IMR-90 (cell line): ENCODE data around the gene AGBL5. TPM values are rescaled to one million over a fixed set of nuclear protein-coding genes. Genes with fewer than 3 reads are reported as not detected.

Experiments used
- ATAC-seq: fragments of 200-7000 bp; cut with Tn5 transposase; 2 replicates; pipeline ENCODE4 v1.9.1; 2020; ENCODE audit warnings: low read depth, mild to moderate bottlenecking, moderate library complexity
- BruUV-seq: library from RNA; stranded (reverse); fragments of 400-500 nt; replicated peaks from 2 replicates; lab custom pipeline; 2021; lab: Mats Ljungman, UMichigan
- CTCF ChIA-PET: fragments of 300-600 bp; formaldehyde crosslinking; extraction: SDS; loops from one replicate; lab custom pipeline; 2021; ENCODE audit warnings: antibody characterized with exemption; lab: Yijun Ruan, JAX
- POLR2A ChIA-PET: fragments of 300-600 bp; sonication (Branson Sonifier 250); formaldehyde crosslinking; loops from one replicate; lab custom pipeline; 2022; ENCODE audit warnings: antibody characterized with exemption; ENCODE audit not compliant: unreplicated experiment; lab: Charles Lee
- DNase-seq: peaks from one replicate; pipeline ENCODE4 v3.0.0; 2013
- H2AFZ ChIP-seq: replicated peaks from 2 replicates; pipeline ENCODE3; 2013; ENCODE audit warnings: low read length, mild to moderate bottlenecking; ENCODE audit not compliant: poor library complexity
- H2AK5ac ChIP-seq: 2 replicates; pipeline ENCODE4 v1.6.1; 2013; ENCODE audit warnings: low read depth, low read length, inconsistent platforms
- H2AK9ac ChIP-seq: replicated peaks from 2 replicates; pipeline ENCODE3; 2013; ENCODE audit warnings: mild to moderate bottlenecking, low read depth, low read length, moderate library complexity; ENCODE audit not compliant: poor library complexity
- H2BK120ac ChIP-seq: 2 replicates; pipeline ENCODE4 v1.6.1; 2013; ENCODE audit warnings: low read depth, low read length, inconsistent platforms
- H2BK15ac ChIP-seq: 3 replicates; pipeline ENCODE4 v1.6.1; 2013; ENCODE audit warnings: low read depth, low read length, inconsistent platforms
- H2BK20ac ChIP-seq: 2 replicates; pipeline ENCODE4 v1.6.1; 2013; ENCODE audit warnings: low read depth, mild to moderate bottlenecking, inconsistent platforms, low read length, moderate library complexity
- H2BK5ac ChIP-seq: 2 replicates; pipeline ENCODE4 v1.6.1; 2013; ENCODE audit warnings: mild to moderate bottlenecking, low read depth, low read length, inconsistent platforms; ENCODE audit not compliant: poor library complexity, severe bottlenecking
- H3K14ac ChIP-seq: replicated peaks from 2 replicates; pipeline ENCODE4 v1.6.1; 2013; ENCODE audit warnings: low read depth, low read length, inconsistent platforms
- H3K18ac ChIP-seq: 2 replicates; pipeline ENCODE4 v1.6.1; 2013; ENCODE audit warnings: low read depth, low read length, control low read depth
- H3K23ac ChIP-seq: 2 replicates; pipeline ENCODE4 v1.6.1; 2013; ENCODE audit warnings: low read depth, low read length, inconsistent platforms
- H3K27ac ChIP-seq: 2 replicates; pipeline ENCODE4 v1.5.1; 2013; ENCODE audit warnings: mild to moderate bottlenecking, control low read depth, low read length; ENCODE audit not compliant: insufficient read depth
- H3K27me3 ChIP-seq: 2 replicates; pipeline ENCODE4 v1.6.1; 2013; ENCODE audit warnings: low read length; ENCODE audit not compliant: control insufficient read depth, insufficient read depth
- H3K36me3 ChIP-seq: 2 replicates; pipeline ENCODE4 v1.6.1; 2013; ENCODE audit warnings: low read length, mixed read lengths; ENCODE audit not compliant: control insufficient read depth, insufficient read depth
- H3K4ac ChIP-seq: 2 replicates; pipeline ENCODE4 v1.6.1; 2013; ENCODE audit warnings: low read depth, low read length, inconsistent platforms
- H3K4me1 ChIP-seq: 2 replicates; pipeline ENCODE4 v1.6.1; 2013; ENCODE audit warnings: low read length, mixed read lengths; ENCODE audit not compliant: control insufficient read depth, insufficient read depth
- H3K4me2 ChIP-seq: 2 replicates; pipeline ENCODE4 v1.6.1; 2013; ENCODE audit warnings: low read depth, mild to moderate bottlenecking, control low read depth, low read length, moderate library complexity
- H3K4me3 ChIP-seq: 2 replicates; pipeline ENCODE4 v1.5.1; 2013; ENCODE audit warnings: low read depth, mild to moderate bottlenecking, control low read depth, low read length, moderate library complexity; ENCODE audit not compliant: insufficient read depth
- H3K56ac ChIP-seq: 2 replicates; pipeline ENCODE4 v1.6.1; 2013; ENCODE audit warnings: low read length, inconsistent platforms; ENCODE audit not compliant: insufficient read depth; ENCODE audit errors: extremely low read depth
- H3K79me1 ChIP-seq, 2 experiments: 2 replicates each; pipeline ENCODE4 v1.6.1; 2013; ENCODE audit warnings: low read length in 2 of 2, inconsistent platforms in 1 of 2, low read depth in 1 of 2
- H3K9ac ChIP-seq: 2 replicates; pipeline ENCODE4 v1.6.1; 2013; ENCODE audit warnings: low read depth, low read length, control low read depth
- H3K9me1 ChIP-seq: 2 replicates; pipeline ENCODE4 v1.6.1; 2013; ENCODE audit warnings: low read length, inconsistent platforms; ENCODE audit not compliant: insufficient read depth
- H3K9me3 ChIP-seq: 2 replicates; pipeline ENCODE4 v1.6.1; 2013; ENCODE audit warnings: low read length; ENCODE audit not compliant: control insufficient read depth, insufficient read depth
- H4K20me1 ChIP-seq: 2 replicates; pipeline ENCODE4 v1.6.1; 2013; ENCODE audit warnings: low read length, inconsistent platforms; ENCODE audit not compliant: insufficient read depth
- H4K5ac ChIP-seq: 2 replicates; pipeline ENCODE4 v1.6.1; 2013; ENCODE audit warnings: mild to moderate bottlenecking, low read depth, low read length, control low read depth
- H4K8ac ChIP-seq, 2 experiments: 2 replicates each; pipeline ENCODE4 v1.6.1; 2013; ENCODE audit warnings: low read depth in 2 of 2, low read length in 2 of 2, control low read depth in 1 of 2, inconsistent platforms in 1 of 2
- H4K91ac ChIP-seq: 2 replicates; pipeline ENCODE4 v1.6.1; 2013; ENCODE audit warnings: low read depth, low read length, inconsistent platforms; ENCODE audit not compliant: insufficient read depth
- FOS ChIP-seq: fragments of 150-350 bp; IDR thresholded peaks from 2 replicates; pipeline ENCODE4 v1.6.1; 2016; ENCODE audit warnings: low read depth, low read length
- MAFK ChIP-seq: IDR thresholded peaks from 2 replicates; pipeline ENCODE4 v1.6.1; 2012; ENCODE audit warnings: low read depth, low read length, improper control_type of control experiment
- MXI1 ChIP-seq: IDR thresholded peaks from 2 replicates; pipeline ENCODE4 v1.6.1; 2012; ENCODE audit warnings: low read depth, mild to moderate bottlenecking, low read length, moderate library complexity, borderline replicate concordance
- NFE2L2 ChIP-seq: fragments of 150-350 bp; IDR thresholded peaks from 2 replicates; pipeline ENCODE4 v1.6.1; 2016; ENCODE audit warnings: low read depth, mild to moderate bottlenecking, low read length
- RCOR1 ChIP-seq: IDR thresholded peaks from 2 replicates; pipeline ENCODE4 v1.6.1; 2012; ENCODE audit warnings: mild to moderate bottlenecking, low read length, improper control_type of control experiment; ENCODE audit not compliant: insufficient replicate concordance
- RFX5 ChIP-seq: IDR thresholded peaks from 2 replicates; pipeline ENCODE4 v1.8.0; 2012; ENCODE audit warnings: low read depth, mild to moderate bottlenecking, low read length, moderate library complexity
- dilution Hi-C: fragments of 300-500 bp; cut with HindIII; formaldehyde crosslinking; loops from one replicate; pipeline ENCODE4 v1.14.3; 2018; ENCODE audit warnings: low sequenced_read_pairs; ENCODE audit not compliant: unreplicated experiment
- in situ Hi-C: fragments of 300-500 bp; cut with MboI; formaldehyde crosslinking; loops from 3 replicates; pipeline ENCODE4 v1.14.3; 2019; ENCODE audit warnings: low sequenced_read_pairs, inconsistent platforms, mixed read lengths
- intact Hi-C: fragments of 100-400 bp; cut with micrococcal nuclease; formaldehyde crosslinking; loops from 2 replicates; pipeline ENCODE4 v1.10.0; 2022
- polyA plus RNA-seq, 3 experiments: library from polyadenylated mRNA; depleted of rRNA; stranded (reverse); fragments of >200 nt; gene quantifications; 2 replicates each; pipeline ENCODE4 v1.2.3, GENCODE V29; 2012; ENCODE audit warnings: low replicate concordance in 1 of 3
- total RNA-seq: library from RNA; depleted of rRNA; stranded (reverse); fragments of >200 nt; gene quantifications from 2 replicates; pipeline ENCODE4 v1.2.3, GENCODE V29; 2012
- TF ChIP-seq, protein P1 (sequence below): fragments of 150-350 bp; IDR thresholded peaks from 2 replicates; pipeline ENCODE4 v1.6.1; 2016; ENCODE audit warnings: low read depth, mild to moderate bottlenecking, low read length, moderate library complexity, borderline replicate concordance

Gene AGBL5
- total and polyA plus RNA-seq, 2 of the 4 experiments (the other 2 are of a cell fraction): 19.0 to 26.2 TPM

DNA sequence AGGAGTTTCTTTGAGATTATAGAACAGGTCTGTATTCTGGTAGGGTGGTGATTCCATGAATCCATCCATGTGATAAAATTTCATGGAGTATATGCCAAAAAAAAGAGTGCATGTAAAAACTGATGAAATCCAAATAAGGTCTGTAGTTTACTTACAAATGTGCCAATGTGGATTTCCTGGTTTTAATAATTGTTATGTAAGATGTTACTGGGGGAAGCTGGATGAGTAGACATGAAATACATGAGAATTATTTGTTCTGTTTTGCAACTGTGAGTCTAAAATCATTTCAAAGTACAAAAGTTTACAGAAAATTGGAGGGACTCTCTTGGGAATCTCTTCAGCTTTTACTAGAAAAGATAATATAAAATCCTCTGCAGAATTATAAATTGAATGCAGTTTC lies 42.4 kb upstream of the AGBL5 start:
- Histone ChIP-seq H3K56ac (no peak overlapping the region), H4K20me1 (no peaks in the 10 kb centered on the region), H2BK5ac (no peak overlapping the region), H3K36me3 (no peaks in the 10 kb centered on the region), H3K4me3 (no peak overlapping the region), H2AK9ac (no peak overlapping the region), H3K79me1 (peaks cover 0 to 4% of the 10 kb centered on the region in 2 experiments; a peak in 2 of 4 replicates), H2BK20ac (no peak overlapping the region), H3K4me2 (no peak overlapping the region), H4K91ac (no peak overlapping the region), H3K14ac (no peak overlapping the region), H3K18ac (no peak overlapping the region), H3K27me3 (no peaks in the 10 kb centered on the region), H3K9me1 (peaks cover 5% of the 10 kb centered on the region), H4K5ac (no peak overlapping the region), H3K27ac (no peak overlapping the region), H2AFZ (no peak overlapping the region), H2BK120ac (no peak overlapping the region), H2BK15ac (no peak overlapping the region), H3K23ac (no peak overlapping the region), H2AK5ac (no peak overlapping the region), H4K8ac (no peak overlapping the region), H3K4me1 (peaks cover 7% of the 10 kb centered on the region), H3K9ac (no peak overlapping the region), H3K4ac (no peak overlapping the region), H3K9me3 (no peaks in the 10 kb centered on the region)
- CTCF ChIA-PET: interaction anchor here (1.0 kb wide), 1 partner anchor 48 kb away, joined by 3 read pairs; no protein-coding TSS in a partner anchor
- ATAC-seq: no peak
- no TSS peak for BruUV-seq
- intact Hi-C loops (no loop called here), in situ Hi-C loops (no loop called here), dilution Hi-C loops (no loop called here)
- TF ChIP-seq FOS (no peak), MXI1 (no peak), NFE2L2 (no peak), RFX5 (no peak), RCOR1 (no peak), MAFK (no peak)
- TF ChIP-seq, protein P1, sequence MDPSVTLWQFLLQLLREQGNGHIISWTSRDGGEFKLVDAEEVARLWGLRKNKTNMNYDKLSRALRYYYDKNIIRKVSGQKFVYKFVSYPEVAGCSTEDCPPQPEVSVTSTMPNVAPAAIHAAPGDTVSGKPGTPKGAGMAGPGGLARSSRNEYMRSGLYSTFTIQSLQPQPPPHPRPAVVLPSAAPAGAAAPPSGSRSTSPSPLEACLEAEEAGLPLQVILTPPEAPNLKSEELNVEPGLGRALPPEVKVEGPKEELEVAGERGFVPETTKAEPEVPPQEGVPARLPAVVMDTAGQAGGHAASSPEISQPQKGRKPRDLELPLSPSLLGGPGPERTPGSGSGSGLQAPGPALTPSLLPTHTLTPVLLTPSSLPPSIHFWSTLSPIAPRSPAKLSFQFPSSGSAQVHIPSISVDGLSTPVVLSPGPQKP: no peak
- no peak for DNase-seq
- POLR2A ChIA-PET: interaction anchor here (0.7 kb wide), 1 partner anchor 55 kb away, joined by 4 read pairs; no protein-coding TSS in a partner anchor
